ENCODE results near the gene TRIM33.
"Not testable (repeated sequence)": the region's sequence is repeated elsewhere in the genome, so short reads cannot be mapped to it uniquely, and the experiment has no call there.

The TRIM33 gene

DNA sequence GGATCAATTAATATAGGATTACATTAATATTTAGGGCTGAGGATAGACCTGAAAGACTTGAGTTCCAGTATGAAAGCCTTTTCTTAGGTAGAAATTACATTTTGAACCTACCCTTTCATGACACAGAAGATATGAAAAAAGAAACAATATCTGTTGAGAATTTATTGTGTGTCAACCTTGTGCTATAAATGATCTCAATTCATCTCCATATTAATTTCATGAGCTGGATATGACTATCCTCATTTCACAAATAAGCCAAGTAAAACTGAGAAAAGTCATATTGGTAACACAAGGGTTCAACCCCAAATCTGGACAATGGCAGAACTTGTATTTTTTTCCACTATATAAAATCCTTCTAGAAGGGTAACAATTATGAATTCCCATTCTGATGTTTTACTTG lies 120.0 kb downstream of the TRIM33 start:
- DNase-seq, result no peak

GRCh38 chr1:114390361-114390760 lies 120.6 kb downstream of the TRIM33 start:
- DNase-seq, result no peak

DNA sequence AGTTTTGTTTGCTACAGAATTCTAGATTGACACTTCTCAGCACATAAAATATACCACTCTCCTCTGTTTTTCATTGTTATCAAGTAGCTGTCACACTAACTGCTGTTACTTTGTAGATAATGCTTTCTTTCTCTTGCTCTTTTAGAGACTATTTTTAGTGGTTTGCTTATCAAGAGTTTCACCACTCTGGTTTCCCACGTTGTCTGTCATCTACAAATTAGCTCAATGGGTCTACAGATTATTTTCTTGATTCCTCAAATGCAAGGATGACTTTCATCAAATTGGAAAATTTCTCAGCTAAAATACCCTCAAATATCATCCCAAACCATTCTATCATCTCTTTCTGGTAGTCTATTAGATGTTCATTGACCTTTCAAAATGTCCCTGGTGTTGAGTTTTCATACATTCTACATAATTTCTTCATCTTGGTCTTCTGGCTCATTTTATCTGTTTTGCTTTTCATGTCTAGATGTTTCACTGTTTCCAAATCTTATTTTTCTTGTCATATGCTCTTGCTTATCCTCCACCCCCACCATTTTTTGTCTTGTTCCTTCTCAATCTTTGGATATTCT lies 122.5 kb downstream of the TRIM33 start:
- DNase-seq, result no peak

DNA sequence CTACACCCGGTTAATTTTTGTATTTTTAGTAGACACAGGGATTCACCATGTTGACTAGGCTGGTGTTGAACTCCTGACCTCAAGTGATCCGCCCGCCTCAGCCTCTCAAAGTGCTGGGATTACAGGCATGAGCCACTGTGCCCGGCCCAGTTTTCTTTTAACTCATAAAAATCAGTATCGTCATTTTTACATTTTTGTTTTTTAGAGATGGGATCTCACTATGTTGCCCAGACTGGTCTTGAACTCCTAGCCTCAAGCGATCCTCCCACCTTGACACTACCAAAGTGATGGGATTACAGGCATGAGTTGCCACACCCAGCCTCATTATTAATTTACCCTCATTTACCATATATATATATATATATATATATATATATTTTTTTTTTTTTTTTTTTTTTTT lies 123.4 kb downstream of the TRIM33 start:
- DNase-seq, result not testable (repeated sequence)

DNA sequence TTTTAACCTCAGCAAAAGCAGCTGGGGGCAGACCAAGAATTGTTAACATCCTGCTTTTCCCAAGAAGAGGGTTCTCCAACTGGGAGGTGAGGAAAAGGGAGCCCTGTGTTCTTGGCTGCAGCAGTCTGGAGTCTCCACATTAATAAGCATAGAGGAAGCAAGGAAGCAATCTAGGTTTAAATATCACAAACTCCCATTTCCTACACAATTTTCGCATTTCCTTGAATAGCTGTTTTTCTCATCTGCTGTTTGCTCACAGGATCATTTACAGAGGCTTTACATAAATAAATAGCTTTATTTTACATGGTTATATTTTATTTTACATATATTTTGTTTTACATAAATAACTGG lies 124.0 kb downstream of the TRIM33 start:
- no peak for DNase-seq

DNA sequence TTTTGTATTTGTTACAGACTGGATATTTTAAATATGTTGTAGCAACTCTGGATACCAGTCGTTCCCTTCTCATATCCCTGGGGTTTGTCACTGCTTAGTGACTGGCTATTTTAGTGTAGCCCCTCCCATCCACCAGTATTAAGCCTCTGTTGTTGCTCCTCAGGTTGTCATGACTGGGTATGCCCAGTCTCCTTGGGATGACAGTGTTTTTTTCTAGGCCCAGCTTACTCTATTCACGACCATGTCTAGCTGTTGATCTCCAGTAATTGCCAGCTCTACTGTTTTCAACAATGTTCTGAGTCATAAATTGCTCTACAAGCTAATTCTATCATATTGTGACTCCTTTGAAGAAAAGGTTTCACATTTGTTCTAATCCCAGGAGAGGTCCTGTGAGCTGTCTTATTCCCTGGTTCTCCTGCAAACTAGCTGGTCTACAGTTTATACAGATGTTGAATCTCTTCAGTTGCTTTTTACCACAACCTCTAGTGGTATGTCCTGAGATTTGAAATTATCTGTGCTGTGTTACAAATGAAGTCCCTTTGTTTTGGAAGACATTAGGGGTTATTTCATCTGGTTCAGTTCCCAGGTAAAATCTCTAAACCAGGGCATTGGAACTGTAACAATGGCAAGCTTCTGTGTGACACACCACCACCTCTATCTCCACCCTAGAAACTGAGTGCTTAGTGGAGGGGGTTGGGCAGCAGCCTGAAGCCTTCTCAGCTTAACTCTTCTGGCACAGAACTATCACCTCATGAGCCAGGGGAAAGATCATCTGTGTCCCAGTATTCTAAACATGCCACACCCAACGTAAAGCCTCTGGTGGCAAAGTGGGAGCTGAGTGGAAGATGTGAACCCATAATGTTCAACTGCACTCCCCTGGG lies 124.6 kb downstream of the TRIM33 start:
- no peak for DNase-seq

DNA sequence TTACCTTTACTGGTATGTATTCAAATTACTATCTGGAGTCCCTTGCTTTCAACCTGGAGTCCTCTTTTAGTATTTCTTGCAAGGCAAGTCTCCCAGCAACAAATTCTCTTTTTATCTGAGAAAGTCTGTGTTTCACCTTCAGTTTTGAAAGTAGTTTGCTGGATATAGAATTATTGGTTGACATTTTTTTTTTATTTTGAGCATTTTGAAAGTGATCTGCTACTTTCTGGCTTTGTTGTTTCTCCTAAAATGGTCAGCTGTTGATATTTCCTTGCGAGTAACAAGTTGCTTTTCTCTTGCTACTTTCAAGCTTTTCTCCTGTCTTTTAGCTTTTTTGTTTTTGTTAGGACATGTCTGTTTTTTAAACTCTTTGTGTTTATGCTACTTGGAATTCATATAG lies 126.1 kb downstream of the TRIM33 start:
- no peak for DNase-seq

DNA sequence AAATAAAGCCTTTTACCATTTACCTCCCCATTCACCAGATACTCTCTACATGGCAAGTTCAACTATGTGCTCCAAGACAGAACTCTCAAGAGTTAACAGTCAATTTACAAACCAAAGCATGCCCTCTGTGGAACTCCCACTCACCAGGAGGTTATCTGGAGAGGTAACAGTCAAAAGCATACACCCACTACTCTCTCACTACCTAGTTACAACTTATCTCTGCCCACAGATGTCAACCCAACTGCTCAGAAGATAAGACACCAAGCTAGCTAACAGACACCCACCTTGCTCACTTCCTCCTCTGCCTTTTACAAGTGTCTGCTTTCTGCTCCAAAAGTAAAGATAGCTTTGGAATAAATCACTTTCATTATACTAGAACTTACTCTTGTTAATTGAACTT lies 131.0 kb downstream of the TRIM33 start:
- no peak for DNase-seq

GRCh38 chr1:114379358-114379757 lies 131.6 kb downstream of the TRIM33 start:
- DNase-seq, result no peak

DNA sequence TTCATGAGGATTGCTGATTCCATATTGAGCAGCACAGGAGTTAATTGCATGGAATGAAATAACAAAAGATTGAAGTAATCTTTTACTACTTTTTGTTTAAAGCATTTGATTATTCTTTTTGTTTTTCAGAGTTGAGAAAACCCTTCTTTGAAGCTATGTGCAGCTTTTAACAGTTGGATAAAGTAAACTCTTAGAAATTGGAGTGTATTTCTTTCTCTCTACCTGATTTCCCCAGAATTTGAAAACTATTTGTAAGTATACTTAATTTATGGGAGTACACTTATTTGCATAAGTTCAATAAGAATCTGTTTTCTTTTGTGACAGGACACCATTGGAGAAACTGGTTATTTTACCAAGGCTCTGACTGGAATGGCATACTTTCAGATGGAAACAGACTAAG lies 133.6 kb downstream of the TRIM33 start:
- DNase-seq, result no peak

DNA sequence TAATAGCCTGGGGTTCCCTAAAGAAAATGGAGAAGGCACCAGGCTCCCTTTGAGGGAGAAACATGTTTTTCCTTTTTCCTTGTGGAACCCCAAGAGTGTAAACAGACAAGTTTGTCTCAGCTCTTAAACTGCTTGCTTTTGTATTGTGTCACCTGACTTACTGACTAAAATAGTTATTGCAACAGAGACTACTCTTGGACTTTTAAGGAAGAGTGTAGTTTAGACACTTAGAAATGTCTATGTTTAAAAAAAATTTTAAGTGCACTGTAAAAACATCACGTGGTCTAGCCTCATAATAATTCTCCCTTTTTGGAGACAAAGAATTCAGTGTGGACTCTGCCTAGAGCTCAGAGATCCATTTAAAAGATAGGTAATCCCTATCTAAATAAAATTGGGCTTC lies 141.1 kb downstream of the TRIM33 start:
- DNase-seq, result no peak

GRCh38 chr1:114369266-114369919 lies 141.6 kb downstream of the TRIM33 start:
- not testable (repeated sequence) for DNase-seq

DNA sequence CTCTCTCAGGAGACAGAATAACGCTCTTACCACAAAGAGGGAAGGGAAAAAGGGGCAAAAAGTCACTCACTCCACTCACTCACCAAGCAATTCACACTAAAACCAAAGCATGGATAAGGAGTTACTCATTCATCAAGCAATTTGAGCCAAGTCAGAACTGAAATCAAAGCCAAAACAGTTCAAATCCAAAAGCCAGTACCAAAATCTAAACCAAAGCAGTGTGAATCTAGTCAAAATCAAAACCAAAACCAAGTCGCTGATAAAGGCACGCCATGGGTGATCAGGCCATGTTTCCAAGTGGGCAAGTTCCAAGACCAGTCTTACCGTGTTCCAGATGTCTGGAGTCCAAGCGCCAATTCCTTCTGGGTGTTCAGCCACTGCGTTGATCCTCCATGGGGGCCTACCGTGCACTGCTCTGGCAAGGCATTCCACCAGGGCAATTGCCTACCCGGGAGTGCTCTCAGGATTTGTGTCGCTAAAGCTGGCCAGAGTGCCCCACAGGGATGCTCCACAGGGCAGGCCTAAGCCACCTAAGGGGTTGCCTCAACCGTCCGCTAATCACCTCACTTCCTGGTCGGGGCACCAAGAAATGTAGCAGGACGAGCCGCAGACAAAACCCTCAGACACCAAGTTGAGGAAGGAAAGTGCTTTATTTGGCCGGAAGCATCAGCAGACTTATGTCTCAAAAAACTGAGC lies 142.3 kb downstream of the TRIM33 start:
- no peak for DNase-seq

GRCh38 chr1:114367810-114368209 lies 143.2 kb downstream of the TRIM33 start:
- DNase-seq, result no peak

DNA sequence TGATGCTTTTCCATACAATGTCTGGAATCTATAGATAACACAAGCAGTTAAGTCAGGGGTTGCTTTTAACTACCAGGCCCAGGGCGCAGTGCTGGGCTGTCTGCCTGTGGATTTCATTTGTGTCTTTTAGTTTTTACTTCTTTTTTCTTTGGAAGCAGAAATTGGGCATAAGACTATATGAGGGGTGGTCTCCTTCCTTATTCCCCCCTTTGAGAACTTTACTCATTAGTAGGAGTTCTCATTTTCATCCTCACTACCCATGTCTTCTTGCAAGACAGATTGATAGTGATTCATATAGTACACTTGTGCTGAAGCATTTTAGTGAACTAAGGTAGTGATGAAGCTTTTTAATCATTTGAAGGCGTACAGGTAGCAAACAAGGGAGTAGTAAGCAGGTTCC lies 147.8 kb downstream of the TRIM33 start:
- DNase-seq, result not testable (repeated sequence)

GRCh38 chr1:114359791-114360190 lies 151.2 kb downstream of the TRIM33 start:
- no peak for DNase-seq

- no peak for DNase-seq
These were observed 155.8 kb downstream of the TRIM33 start for GRCh38 chr1:114355240-114355639.

DNA sequence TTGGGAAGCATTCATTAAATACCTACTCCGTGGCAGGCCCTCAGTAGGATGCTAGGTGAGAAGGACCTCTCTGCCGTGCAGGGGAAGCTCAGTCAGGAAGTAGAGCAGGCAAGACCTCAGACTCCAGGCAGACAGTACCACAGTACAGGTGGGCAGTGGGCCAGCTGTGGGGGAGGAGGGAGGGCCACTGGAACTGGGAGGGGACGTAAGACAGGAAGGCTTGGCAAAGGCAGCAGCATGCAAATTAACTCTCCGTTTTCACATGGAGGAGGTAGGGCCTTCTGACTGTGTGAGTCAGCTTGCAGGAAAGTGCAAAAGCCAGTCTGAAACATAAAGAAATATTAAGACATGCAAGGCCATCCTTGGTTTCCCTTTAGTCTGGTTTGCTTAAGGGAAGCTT lies 157.7 kb downstream of the TRIM33 start:
- peak; percentile 82 for DNase-seq

DNA sequence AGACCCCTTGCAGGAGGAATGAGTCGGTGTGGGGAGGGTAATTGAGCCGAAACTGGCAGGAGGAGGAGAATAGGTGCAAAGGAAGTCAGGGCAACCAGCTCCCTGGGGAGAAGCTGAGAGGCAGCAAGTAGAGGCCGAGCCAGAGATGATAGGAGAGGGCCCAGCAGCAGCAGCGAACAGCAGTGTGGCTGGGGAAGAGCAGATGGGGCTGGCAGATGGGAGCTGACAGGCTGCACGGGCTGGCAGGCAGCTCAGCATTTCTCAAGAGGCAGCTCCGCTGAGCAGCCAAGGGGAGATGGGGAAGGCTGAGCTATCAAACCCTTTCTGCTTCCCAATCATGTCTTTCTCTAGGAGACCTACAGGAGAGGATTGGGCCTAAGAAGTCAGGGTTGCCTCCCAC lies 158.2 kb downstream of the TRIM33 start:
- no peak for DNase-seq

- DNase-seq, result no peak
These were observed 160.1 kb downstream of the TRIM33 start for GRCh38 chr1:114350731-114351445.

DNA sequence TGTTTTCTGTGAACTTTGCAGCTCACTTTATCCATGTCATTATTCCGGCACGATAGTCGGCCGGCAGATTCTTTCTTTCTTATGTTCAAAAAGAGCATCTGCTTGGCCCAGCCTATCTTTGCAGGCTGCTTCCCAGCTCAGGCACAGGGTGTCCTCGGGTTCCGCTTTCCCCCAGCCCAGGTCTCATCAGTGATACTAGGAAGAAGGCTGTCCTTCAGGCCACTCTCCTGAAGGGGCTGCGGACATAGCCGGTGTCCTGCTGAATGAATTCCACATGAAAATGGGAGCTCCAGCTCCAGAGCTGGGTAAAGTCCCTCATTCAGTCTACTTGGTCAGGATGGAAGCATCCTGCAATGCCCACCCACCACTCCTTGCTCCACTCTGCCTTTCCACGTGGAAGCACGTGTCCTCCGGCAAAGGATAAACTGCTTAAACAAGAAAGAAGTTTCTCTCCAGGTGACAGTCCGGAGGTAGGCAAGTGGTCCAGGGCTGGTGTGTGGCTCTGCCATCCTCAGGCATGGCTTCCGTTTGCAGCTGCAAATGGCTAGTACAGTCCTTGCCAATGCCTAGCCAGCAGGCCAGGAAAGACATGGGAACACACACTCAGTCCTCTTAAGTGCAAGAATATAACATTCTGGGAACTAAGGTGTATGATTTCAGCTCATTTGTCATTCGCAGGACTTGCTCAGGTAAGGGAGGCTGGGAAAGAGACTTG lies 161.0 kb downstream of the TRIM33 start:
- no peak for DNase-seq
